Neuron (in vitro differentiated cells): ENCODE measurements around the gene ADSS2.

Experiments used
- H2AFZ ChIP-seq: one replicate; pipeline ENCODE4 v1.6.1; 2013; ENCODE audit warnings: low read depth, mild to moderate bottlenecking, inconsistent platforms, low read length, moderate library complexity
- H3K27me3 ChIP-seq: one replicate; pipeline ENCODE4 v1.6.1; 2013; ENCODE audit warnings: low read length; ENCODE audit not compliant: insufficient read depth
- H3K36me3 ChIP-seq: one replicate; pipeline ENCODE4 v1.6.1; 2013; ENCODE audit warnings: low read length; ENCODE audit not compliant: insufficient read depth
- H3K4me1 ChIP-seq: one replicate; pipeline ENCODE4 v1.6.1; 2013; ENCODE audit warnings: low read length; ENCODE audit not compliant: insufficient read depth
- H3K4me3 ChIP-seq: 2 replicates; pipeline ENCODE4 v1.5.1; 2013; ENCODE audit warnings: mild to moderate bottlenecking, low read length, moderate library complexity
- H3K9me3 ChIP-seq: one replicate; pipeline ENCODE4 v1.6.1; 2013; ENCODE audit warnings: low read length

Gene ADSS2

GRCh38 chr1:244406337-244406736 lies 45.4 kb downstream of the ADSS2 start:
- H3K4me3 ChIP-seq: no peak overlapping the region
- H3K27me3 ChIP-seq: no peaks in the 10 kb centered on the region
- no peak overlapping the region for H2AFZ ChIP-seq
- H3K36me3 ChIP-seq: peaks cover 40% of the 10 kb centered on the region
- H3K4me1 ChIP-seq: no peaks in the 10 kb centered on the region
- peaks cover 7% of the 10 kb centered on the region for H3K9me3 ChIP-seq

- no peak overlapping the region for H3K4me3 ChIP-seq
- H3K4me1 ChIP-seq: no peaks in the 10 kb centered on the region
- H3K36me3 ChIP-seq: peaks cover 37% of the 10 kb centered on the region
- peaks cover 10% of the 10 kb centered on the region for H3K9me3 ChIP-seq
- H3K27me3 ChIP-seq: no peaks in the 10 kb centered on the region
- H2AFZ ChIP-seq: no peak overlapping the region
Measured at GRCh38 chr1:244405856-244406255, 45.9 kb downstream of the ADSS2 start.

GRCh38 chr1:244403431-244403830 lies 48.3 kb downstream of the ADSS2 start:
- Histone ChIP-seq H3K27me3 (no peaks in the 10 kb centered on the region), H3K4me3 (no peak overlapping the region), H3K36me3 (peaks cover 25% of the 10 kb centered on the region), H3K9me3 (peaks cover 13% of the 10 kb centered on the region), H2AFZ (no peak overlapping the region), H3K4me1 (no peaks in the 10 kb centered on the region)

GRCh38 chr1:244400974-244401373 lies 50.7 kb downstream of the ADSS2 start:
- no peaks in the 10 kb centered on the region for H3K4me1 ChIP-seq
- H3K27me3 ChIP-seq: no peaks in the 10 kb centered on the region
- H3K9me3 ChIP-seq: peaks cover 13% of the 10 kb centered on the region
- no peak overlapping the region for H3K4me3 ChIP-seq
- H2AFZ ChIP-seq: no peak overlapping the region
- H3K36me3 ChIP-seq: peaks cover 19% of the 10 kb centered on the region

- H2AFZ ChIP-seq: no peak overlapping the region
- H3K27me3 ChIP-seq: no peaks in the 10 kb centered on the region
- H3K9me3 ChIP-seq: peaks cover 11% of the 10 kb centered on the region
- H3K4me1 ChIP-seq: no peaks in the 10 kb centered on the region
- peaks cover 5% of the 10 kb centered on the region for H3K36me3 ChIP-seq
- no peak overlapping the region for H3K4me3 ChIP-seq
Measured at GRCh38 chr1:244397131-244397530, 54.6 kb downstream of the ADSS2 start.

- Histone ChIP-seq H2AFZ (no peak overlapping the region), H3K4me1 (no peaks in the 10 kb centered on the region), H3K36me3 (no peaks in the 10 kb centered on the region), H3K27me3 (no peaks in the 10 kb centered on the region), H3K9me3 (peaks cover 5% of the 10 kb centered on the region), H3K4me3 (no peak overlapping the region)
Measured at GRCh38 chr1:244395965-244396364, 55.7 kb downstream of the ADSS2 start.

- Histone ChIP-seq H3K4me1 (no peaks in the 10 kb centered on the region), H3K4me3 (no peak overlapping the region), H3K36me3 (no peaks in the 10 kb centered on the region), H2AFZ (no peak overlapping the region), H3K27me3 (no peaks in the 10 kb centered on the region), H3K9me3 (no peaks in the 10 kb centered on the region)
Measured at GRCh38 chr1:244394826-244395765, 56.6 kb downstream of the ADSS2 start.

GRCh38 chr1:244394346-244394745 lies 57.4 kb downstream of the ADSS2 start:
- Histone ChIP-seq H3K4me3 (no peak overlapping the region), H3K4me1 (no peaks in the 10 kb centered on the region), H3K9me3 (no peaks in the 10 kb centered on the region), H3K27me3 (no peaks in the 10 kb centered on the region), H2AFZ (no peak overlapping the region), H3K36me3 (no peaks in the 10 kb centered on the region)

GRCh38 chr1:244393604-244394176 lies 58.0 kb downstream of the ADSS2 start:
- Histone ChIP-seq H3K4me3 (no peak overlapping the region), H3K36me3 (no peaks in the 10 kb centered on the region), H3K9me3 (no peaks in the 10 kb centered on the region), H3K4me1 (no peaks in the 10 kb centered on the region), H3K27me3 (no peaks in the 10 kb centered on the region), H2AFZ (no peak overlapping the region)

GRCh38 chr1:244391761-244392160 lies 59.9 kb downstream of the ADSS2 start:
- Histone ChIP-seq H2AFZ (no peak overlapping the region), H3K4me3 (no peak overlapping the region), H3K4me1 (no peaks in the 10 kb centered on the region), H3K9me3 (no peaks in the 10 kb centered on the region), H3K36me3 (no peaks in the 10 kb centered on the region), H3K27me3 (no peaks in the 10 kb centered on the region)

- Histone ChIP-seq H3K4me1 (no peaks in the 10 kb centered on the region), H3K4me3 (no peak overlapping the region), H2AFZ (no peak overlapping the region), H3K9me3 (no peaks in the 10 kb centered on the region), H3K36me3 (no peaks in the 10 kb centered on the region), H3K27me3 (no peaks in the 10 kb centered on the region)
Measured at GRCh38 chr1:244388961-244389360, 62.7 kb downstream of the ADSS2 start.

- H3K27me3 ChIP-seq: no peaks in the 10 kb centered on the region
- H3K36me3 ChIP-seq: no peaks in the 10 kb centered on the region
- H3K4me1 ChIP-seq: no peaks in the 10 kb centered on the region
- no peak overlapping the region for H2AFZ ChIP-seq
- H3K9me3 ChIP-seq: no peaks in the 10 kb centered on the region
- no peak overlapping the region for H3K4me3 ChIP-seq
Measured at GRCh38 chr1:244387415-244387814, 64.3 kb downstream of the ADSS2 start.

GRCh38 chr1:244386595-244386994 lies 65.1 kb downstream of the ADSS2 start:
- Histone ChIP-seq H3K4me3 (no peak overlapping the region), H3K9me3 (no peaks in the 10 kb centered on the region), H3K4me1 (no peaks in the 10 kb centered on the region), H3K27me3 (no peaks in the 10 kb centered on the region), H2AFZ (no peak overlapping the region), H3K36me3 (no peaks in the 10 kb centered on the region)
